Neural progenitor cell (in vitro differentiated cells): ENCODE results near the gene TNS3. TPM values are rescaled to one million over a fixed set of nuclear protein-coding genes. Genes with fewer than 3 reads are reported as not detected.

Experiments used
- DNase-seq: peaks from one replicate; pipeline ENCODE4 v3.0.0-alpha.2; 2016; ENCODE audit warnings: low spot score
- H2AFZ ChIP-seq: fragments of 200-600 bp; sonication (generic); replicated peaks from 2 replicates; pipeline ENCODE4 v1.6.1; 2016; ENCODE audit warnings: antibody characterized with exemption
- H3F3A ChIP-seq: fragments of 200-600 bp; sonication (generic); 2 replicates; pipeline ENCODE4 v1.6.1; 2016; ENCODE audit warnings: antibody characterized with exemption, low read depth
- H3K27ac ChIP-seq: fragments of 200-600 bp; sonication (generic); 2 replicates; pipeline ENCODE4 v1.5.1; 2016; ENCODE audit warnings: mild to moderate bottlenecking
- H3K27me3 ChIP-seq: fragments of 200-600 bp; sonication (generic); 2 replicates; pipeline ENCODE4 v1.6.1; 2016; ENCODE audit warnings: mild to moderate bottlenecking, moderate library complexity
- H3K36me3 ChIP-seq: fragments of 200-600 bp; sonication (generic); 2 replicates; pipeline ENCODE4 v1.5.1; 2016
- H3K4me1 ChIP-seq: fragments of 200-600 bp; sonication (generic); 2 replicates; pipeline ENCODE4 v1.6.1; 2016; ENCODE audit warnings: mixed run types
- H3K4me2 ChIP-seq: fragments of 200-600 bp; sonication (generic); 2 replicates; pipeline ENCODE4 v1.6.1; 2016
- H3K4me3 ChIP-seq: fragments of 200-600 bp; sonication (generic); 2 replicates; pipeline ENCODE4 v1.5.1; 2016
- H3K79me2 ChIP-seq: fragments of 200-600 bp; sonication (generic); 2 replicates; pipeline ENCODE4 v1.6.1; 2016; ENCODE audit warnings: low read depth
- H3K9ac ChIP-seq: fragments of 200-600 bp; sonication (generic); 2 replicates; pipeline ENCODE4 v1.6.1; 2016
- H3K9me3 ChIP-seq: fragments of 200-600 bp; sonication (generic); 2 replicates; pipeline ENCODE4 v1.5.1; 2016; ENCODE audit warnings: low read depth
- H4K20me1 ChIP-seq: fragments of 200-600 bp; sonication (generic); 2 replicates; pipeline ENCODE4 v1.6.1; 2016; ENCODE audit warnings: low read depth
- H3K27ac Mint-ChIP-seq: 3 replicates; pipeline ENCODE4 v1.8.0; 2021; ENCODE audit warnings: mixed read lengths
- H3K27me3 Mint-ChIP-seq: 2 replicates; pipeline ENCODE4 v1.8.0; 2022; ENCODE audit warnings: low read depth, mild to moderate bottlenecking, inconsistent platforms, moderate library complexity, mixed read lengths; ENCODE audit not compliant: insufficient read depth
- H3K36me3 Mint-ChIP-seq: 3 replicates; pipeline ENCODE4 v1.8.0; 2021; ENCODE audit warnings: mixed read lengths
- H3K4me1 Mint-ChIP-seq: 3 replicates; pipeline ENCODE4 v1.8.0; 2021; ENCODE audit warnings: mixed read lengths
- H3K4me3 Mint-ChIP-seq: 3 replicates; pipeline ENCODE4 v1.8.0; 2021; ENCODE audit warnings: mild to moderate bottlenecking, moderate library complexity, mixed read lengths
- H3K9me3 Mint-ChIP-seq: 3 replicates; pipeline ENCODE4 v1.8.0; 2020; ENCODE audit warnings: mixed read lengths
- CTCF ChIP-seq: fragments of 200-600 bp; sonication (generic); IDR thresholded peaks from 2 replicates; pipeline ENCODE4 v1.5.1; 2017; ENCODE audit warnings: antibody characterized with exemption, mild to moderate bottlenecking
- EZH2 ChIP-seq: fragments of 200-600 bp; sonication (generic); IDR thresholded peaks from 2 replicates; pipeline ENCODE4 v1.6.1; 2017; ENCODE audit warnings: antibody characterized with exemption, mild to moderate bottlenecking, moderate library complexity
- EZH2phosphoT487 ChIP-seq: fragments of 200-600 bp; sonication (generic); IDR thresholded peaks from 2 replicates; pipeline ENCODE4 v1.6.1; 2017; ENCODE audit warnings: antibody characterized with exemption
- total RNA-seq: library from RNA; depleted of rRNA; stranded (reverse); fragments of >200 nt; gene quantifications from 2 replicates; pipeline ENCODE4 v1.2.3, GENCODE V29; 2015; ENCODE audit warnings: low replicate concordance

The TNS3 gene
- total RNA-seq, 1 donor from 2014 or later = 15.0 TPM

- Histone ChIP-seq H3K9me3 (no peaks in the 10 kb centered on the region), H2AFZ (no peak overlapping the region), H4K20me1 (peaks cover 10% of the 10 kb centered on the region), H3K36me3 (no peaks in the 10 kb centered on the region), H3K79me2 (no peaks in the 10 kb centered on the region), H3K27ac (no peak overlapping the region), H3K4me3 (no peak overlapping the region), H3K27me3 (no peaks in the 10 kb centered on the region), H3K4me2 (no peak overlapping the region), H3K4me1 (peaks cover 26% of the 10 kb centered on the region), H3F3A (peaks cover 5% of the 10 kb centered on the region), H3K9ac (no peak overlapping the region)
- H3K27me3 Mint-ChIP-seq = peaks cover 2% of the 10 kb centered on the region
- H3K27ac Mint-ChIP-seq = no peak overlapping the region
- H3K9me3 Mint-ChIP-seq = no peaks in the 10 kb centered on the region
- no peak for DNase-seq
- no peak overlapping the region for H3K4me3 Mint-ChIP-seq
- TF ChIP-seq EZH2phosphoT487 (no peak), EZH2 (no peak), CTCF (no peak)
- peaks cover 18% of the 10 kb centered on the region for H3K4me1 Mint-ChIP-seq
- H3K36me3 Mint-ChIP-seq = no peaks in the 10 kb centered on the region
Observed at GRCh38 chr7:47460251-47460989, 121.5 kb downstream of the TNS3 start.

- H3K9me3 ChIP-seq = no peaks in the 10 kb centered on the region
- no peak overlapping the region for H3K4me3 ChIP-seq
- H3K9me3 Mint-ChIP-seq = no peaks in the 10 kb centered on the region
- H2AFZ ChIP-seq = no peak overlapping the region
- no peak for TF ChIP-seq EZH2
- no peak for TF ChIP-seq CTCF
- no peak for TF ChIP-seq EZH2phosphoT487
- H3K4me3 Mint-ChIP-seq = no peak overlapping the region
- no peak overlapping the region for H3K27ac Mint-ChIP-seq
- peaks cover 26% of the 10 kb centered on the region for H3K4me1 ChIP-seq
- no peak overlapping the region for H3K9ac ChIP-seq
- H4K20me1 ChIP-seq = peaks cover 10% of the 10 kb centered on the region
- H3K27me3 ChIP-seq = no peaks in the 10 kb centered on the region
- H3K36me3 Mint-ChIP-seq = no peaks in the 10 kb centered on the region
- H3K4me2 ChIP-seq = no peak overlapping the region
- DNase-seq = no peak
- H3K4me1 Mint-ChIP-seq = peaks cover 28% of the 10 kb centered on the region
- peaks cover 5% of the 10 kb centered on the region for H3F3A ChIP-seq
- peaks cover 2% of the 10 kb centered on the region for H3K27me3 Mint-ChIP-seq
- H3K27ac ChIP-seq = no peak overlapping the region
- H3K36me3 ChIP-seq = no peaks in the 10 kb centered on the region
- no peaks in the 10 kb centered on the region for H3K79me2 ChIP-seq
Observed at GRCh38 chr7:47458486-47458885, 123.4 kb downstream of the TNS3 start.

- Mint-ChIP-seq H3K27ac (no peak overlapping the region), H3K4me1 (peaks cover 31% of the 10 kb centered on the region), H3K27me3 (no peaks in the 10 kb centered on the region), H3K4me3 (no peak overlapping the region), H3K36me3 (no peaks in the 10 kb centered on the region), H3K9me3 (no peaks in the 10 kb centered on the region)
- peaks cover 24% of the 10 kb centered on the region for H3K4me1 ChIP-seq
- no peak for DNase-seq
- H3K27me3 ChIP-seq = no peaks in the 10 kb centered on the region
- H3K4me2 ChIP-seq = no peak overlapping the region
- no peaks in the 10 kb centered on the region for H3K79me2 ChIP-seq
- no peak overlapping the region for H2AFZ ChIP-seq
- no peaks in the 10 kb centered on the region for H3K9me3 ChIP-seq
- H3K27ac ChIP-seq = no peak overlapping the region
- peaks cover 4% of the 10 kb centered on the region for H3F3A ChIP-seq
- no peak overlapping the region for H3K9ac ChIP-seq
- H4K20me1 ChIP-seq = peaks cover 10% of the 10 kb centered on the region
- no peaks in the 10 kb centered on the region for H3K36me3 ChIP-seq
- no peak overlapping the region for H3K4me3 ChIP-seq
- TF ChIP-seq EZH2 = no peak
- no peak for TF ChIP-seq EZH2phosphoT487
- TF ChIP-seq CTCF = no peak
Observed at GRCh38 chr7:47458057-47458456, 123.9 kb downstream of the TNS3 start.
